ENCODE results near the gene TBC1D14.

Gene TBC1D14

GRCh38 chr4:7049295-7049694, 139.7 kb downstream of the TBC1D14 start:
- no peak for DNase-seq

GRCh38 chr4:7049739-7050138, 140.1 kb downstream of the TBC1D14 start:
- DNase-seq, result no peak

- DNase-seq, result no peak
Observed at GRCh38 chr4:7050481-7051143, 141.0 kb downstream of the TBC1D14 start.

GRCh38 chr4:7051144-7051495, 141.5 kb downstream of the TBC1D14 start:
- no peak for DNase-seq

- no peak for DNase-seq
Observed at GRCh38 chr4:7051905-7052304, 142.3 kb downstream of the TBC1D14 start.

- no peak for DNase-seq
Observed at GRCh38 chr4:7052313-7052712, 142.7 kb downstream of the TBC1D14 start.

GRCh38 chr4:7052923-7053715, 143.5 kb downstream of the TBC1D14 start:
- peak; percentile 74 for DNase-seq

- no peak for DNase-seq
Observed at GRCh38 chr4:7054106-7054880, 144.7 kb downstream of the TBC1D14 start.

GRCh38 chr4:7055111-7055989, 145.7 kb downstream of the TBC1D14 start:
- no peak for DNase-seq

- DNase-seq, result no peak
Observed at GRCh38 chr4:7055990-7056325, 146.3 kb downstream of the TBC1D14 start.

GRCh38 chr4:7058792-7059191, 149.2 kb downstream of the TBC1D14 start:
- no peak for DNase-seq

- no peak for DNase-seq
Observed at GRCh38 chr4:7059662-7060061, 150.0 kb downstream of the TBC1D14 start.

GRCh38 chr4:7060346-7061150, 150.9 kb downstream of the TBC1D14 start:
- no peak for DNase-seq

GRCh38 chr4:7061815-7062214, 152.2 kb downstream of the TBC1D14 start:
- no peak for DNase-seq

GRCh38 chr4:7062816-7063215, 153.2 kb downstream of the TBC1D14 start:
- DNase-seq, result no peak

- DNase-seq, result no peak
Observed at GRCh38 chr4:7063362-7063761, 153.7 kb downstream of the TBC1D14 start.

GRCh38 chr4:7066006-7066405, 156.4 kb downstream of the TBC1D14 start:
- DNase-seq, result no peak

- no peak for DNase-seq
Observed at GRCh38 chr4:7066493-7066892, 156.9 kb downstream of the TBC1D14 start.

- DNase-seq, result no peak
Observed at GRCh38 chr4:7067126-7067451, 157.5 kb downstream of the TBC1D14 start.

- peak; percentile 99 for DNase-seq
Observed at GRCh38 chr4:7067452-7068278, 158.0 kb downstream of the TBC1D14 start, which contains the start of gene GRPEL1. GRPEL1 (minus strand) TSS chr4:7068064; CDS start chr4:7068032, 32 bp downstream.

- DNase-seq, result no peak
Observed at GRCh38 chr4:7068279-7068842, 158.7 kb downstream of the TBC1D14 start.
